Dendritic cell treated with granulocyte-macrophage colony-stimulating factor and Interleukin-4, amounts not matched to agents 40 ng/mL and 50 ng/mL, for 4 days (primary cell): ENCODE data around the gene TGM2.

Experiments
- H3K27ac Mint-ChIP-seq: one replicate; pipeline ENCODE4 v1.8.0; 2022; ENCODE audit warnings: mild to moderate bottlenecking, mixed read lengths
- H3K27me3 Mint-ChIP-seq: one replicate; pipeline ENCODE4 v1.8.0; 2022; ENCODE audit warnings: mild to moderate bottlenecking, mixed read lengths
- H3K36me3 Mint-ChIP-seq: one replicate; pipeline ENCODE4 v1.8.0; 2022; ENCODE audit warnings: low read depth, mixed read lengths
- H3K4me1 Mint-ChIP-seq: one replicate; pipeline ENCODE4 v1.8.0; 2022; ENCODE audit warnings: low read depth, mixed read lengths
- H3K4me3 Mint-ChIP-seq: one replicate; pipeline ENCODE4 v1.8.0; 2022; ENCODE audit warnings: mild to moderate bottlenecking, moderate library complexity, mixed read lengths
- H3K9me3 Mint-ChIP-seq: one replicate; pipeline ENCODE4 v1.8.0; 2022; ENCODE audit warnings: mixed read lengths
- intact Hi-C: fragments of 100-400 bp; cut with micrococcal nuclease; formaldehyde crosslinking; loops from one replicate; pipeline ENCODE4 v1.15.0; 2022

TGM2 gene

DNA sequence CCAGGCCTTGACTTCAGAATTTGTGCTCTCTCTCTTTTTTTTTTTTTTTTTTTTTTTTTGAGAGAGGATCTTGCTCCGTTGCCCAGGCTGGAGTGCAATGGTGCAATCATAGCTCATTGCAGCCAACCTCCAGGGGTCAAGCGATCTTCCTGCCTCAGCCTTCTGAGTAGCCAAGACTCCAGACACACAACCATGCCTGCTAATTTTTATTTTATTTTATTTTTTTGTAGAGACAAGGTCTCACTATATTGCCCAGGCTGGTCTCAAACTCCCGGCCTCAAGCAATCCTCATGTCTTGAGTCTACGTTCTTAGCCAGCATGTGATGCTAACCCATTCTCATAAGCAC is 19.4 kb downstream of the TGM2 start:
- H3K36me3 Mint-ChIP-seq = no peaks in the 10 kb centered on the region
- H3K4me3 Mint-ChIP-seq = no peak overlapping the region
- H3K27ac Mint-ChIP-seq = no peak overlapping the region
- intact Hi-C loops = no loop called here
- no peaks in the 10 kb centered on the region for H3K9me3 Mint-ChIP-seq
- peaks cover 2% of the 10 kb centered on the region for H3K27me3 Mint-ChIP-seq
- H3K4me1 Mint-ChIP-seq = peaks cover 90% of the 10 kb centered on the region

DNA sequence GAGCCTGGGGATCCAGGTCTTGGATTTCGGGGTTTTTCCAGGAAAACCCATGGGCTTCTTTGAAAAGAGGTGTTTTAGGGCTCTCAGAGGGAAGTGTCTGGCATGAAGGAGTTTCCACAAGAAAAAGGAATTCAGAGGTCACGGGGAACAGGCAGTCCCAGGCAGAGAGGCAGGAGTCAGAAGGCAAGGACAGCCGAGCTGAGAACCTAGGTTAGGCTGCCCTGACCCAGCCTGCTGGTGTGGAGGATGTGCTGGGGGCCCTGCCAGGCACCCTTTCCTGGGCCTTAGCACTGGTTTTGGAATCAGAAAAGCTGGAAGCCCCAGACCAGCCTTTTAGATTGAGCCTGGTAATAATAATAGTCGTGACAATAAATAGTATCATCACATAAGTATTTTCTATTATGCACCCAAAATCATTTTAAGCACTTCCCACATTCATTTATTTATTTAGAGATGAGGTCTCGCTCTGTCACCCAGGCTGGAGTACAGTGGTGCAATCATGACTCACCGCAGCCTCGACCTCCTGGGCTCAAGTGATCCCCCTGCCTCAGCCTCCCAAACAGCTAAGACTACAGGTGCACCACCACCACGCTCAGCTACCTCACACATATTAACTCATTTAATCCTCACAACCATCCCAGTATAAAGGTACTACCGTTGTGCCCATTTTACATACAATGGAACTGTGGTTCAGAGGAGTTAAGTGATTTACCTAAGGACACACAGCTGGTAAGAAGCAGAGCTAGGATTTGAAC is 19.9 kb downstream of the TGM2 start:
- intact Hi-C loops = no loop called here
- no peak overlapping the region for H3K4me3 Mint-ChIP-seq
- H3K36me3 Mint-ChIP-seq = no peaks in the 10 kb centered on the region
- H3K4me1 Mint-ChIP-seq = peaks cover 85% of the 10 kb centered on the region
- H3K27ac Mint-ChIP-seq = peak overlapping the region; percentile 85
- H3K9me3 Mint-ChIP-seq = no peaks in the 10 kb centered on the region
- no peaks in the 10 kb centered on the region for H3K27me3 Mint-ChIP-seq

DNA sequence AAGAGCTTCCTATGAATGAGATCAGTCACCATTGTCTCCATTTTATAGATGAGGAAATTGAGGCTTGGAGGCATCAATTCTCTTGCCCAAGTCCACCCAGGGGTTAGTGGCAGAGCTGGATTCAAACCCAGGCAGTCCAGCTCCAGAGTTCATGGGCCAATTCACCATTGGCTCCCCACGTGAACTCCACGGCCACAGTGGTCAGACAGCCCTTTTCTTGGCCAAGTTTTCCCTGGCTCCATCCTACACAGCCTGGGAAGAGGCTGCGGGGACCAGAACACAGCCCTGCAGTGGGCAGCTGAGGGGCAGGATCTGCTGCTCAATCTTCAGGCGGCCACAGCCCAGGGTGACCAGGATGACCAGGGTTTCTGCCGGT is 20.5 kb downstream of the TGM2 start:
- intact Hi-C loops = no loop called here
- Mint-ChIP-seq H3K27ac (peak overlapping the region; percentile 85), H3K36me3 (peaks cover 1% of the 10 kb centered on the region), H3K4me1 (peaks cover 79% of the 10 kb centered on the region), H3K27me3 (no peaks in the 10 kb centered on the region), H3K4me3 (no peak overlapping the region), H3K9me3 (no peaks in the 10 kb centered on the region)

DNA sequence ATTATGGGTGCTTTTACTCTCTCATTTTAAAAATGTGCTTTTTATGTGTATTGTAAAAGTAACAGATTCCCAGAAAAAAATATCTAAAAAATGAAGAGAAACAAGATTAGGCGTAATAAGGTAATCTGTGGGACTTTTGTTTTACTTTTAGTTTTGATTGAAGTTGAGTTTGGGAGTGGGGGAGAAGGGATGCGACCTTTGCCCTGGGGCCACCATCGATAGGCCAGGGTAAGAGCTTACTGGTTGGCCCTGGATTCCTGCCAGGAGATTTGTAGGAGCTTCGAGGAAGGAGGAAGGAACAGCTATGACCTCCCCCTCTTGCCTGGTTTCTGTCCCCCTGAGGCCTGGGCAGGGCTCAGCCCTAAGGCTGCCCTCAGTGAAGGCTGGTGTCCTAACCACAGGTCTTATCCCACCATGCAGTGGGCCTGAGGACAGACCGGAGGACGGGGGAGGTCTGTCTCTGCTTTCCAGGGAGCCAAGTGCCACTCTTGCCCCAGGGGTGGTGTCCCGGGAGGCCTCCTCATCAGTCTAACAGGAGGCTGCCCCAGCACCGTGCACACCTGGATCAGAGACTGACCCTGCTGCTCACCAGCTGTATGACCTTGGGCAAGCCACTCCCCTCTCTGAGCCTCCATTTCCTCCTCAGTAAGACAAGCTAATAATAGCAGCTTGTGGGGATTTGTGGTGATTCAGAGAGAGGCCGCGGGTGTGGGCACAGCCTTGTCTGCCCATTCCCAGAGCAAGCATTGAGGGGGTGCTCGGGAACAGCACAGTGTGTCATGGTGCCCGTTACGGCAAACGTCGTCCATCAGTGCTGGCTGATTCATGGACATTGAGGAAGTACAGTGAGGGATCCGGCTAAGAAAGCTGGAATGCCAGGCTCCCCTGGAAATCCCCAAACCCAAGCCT is 21.2 kb downstream of the TGM2 start:
- Mint-ChIP-seq H3K27me3 (no peaks in the 10 kb centered on the region), H3K9me3 (no peaks in the 10 kb centered on the region), H3K36me3 (peaks cover 7% of the 10 kb centered on the region), H3K27ac (peak overlapping the region; percentile 85), H3K4me1 (peaks cover 72% of the 10 kb centered on the region), H3K4me3 (peak overlapping the region; percentile 42)
- intact Hi-C loops = no loop called here

DNA sequence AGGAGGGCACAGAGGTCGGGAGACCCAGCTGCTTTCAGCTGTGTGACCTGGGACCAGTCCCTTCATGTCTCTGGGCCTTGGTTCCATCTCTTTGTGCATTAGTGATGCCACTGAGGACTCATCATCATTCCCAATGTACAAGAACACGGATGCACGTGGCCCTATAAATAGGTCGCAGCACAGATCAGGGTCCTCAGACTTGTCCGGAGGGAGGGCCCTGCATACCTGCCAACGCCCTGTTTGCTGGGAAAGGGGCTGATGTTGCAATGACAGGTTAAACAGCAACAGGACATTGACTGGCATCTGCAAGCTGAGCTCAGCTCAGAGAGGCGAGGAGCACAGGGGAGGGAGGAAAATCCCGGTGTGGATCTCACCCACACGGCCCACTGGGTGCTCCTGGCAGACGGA is 21.8 kb downstream of the TGM2 start:
- H3K4me3 Mint-ChIP-seq = no peak overlapping the region
- H3K27me3 Mint-ChIP-seq = no peaks in the 10 kb centered on the region
- peaks cover 14% of the 10 kb centered on the region for H3K36me3 Mint-ChIP-seq
- no peaks in the 10 kb centered on the region for H3K9me3 Mint-ChIP-seq
- peaks cover 66% of the 10 kb centered on the region for H3K4me1 Mint-ChIP-seq
- intact Hi-C loops = no loop called here
- H3K27ac Mint-ChIP-seq = peak overlapping the region; percentile 85

DNA sequence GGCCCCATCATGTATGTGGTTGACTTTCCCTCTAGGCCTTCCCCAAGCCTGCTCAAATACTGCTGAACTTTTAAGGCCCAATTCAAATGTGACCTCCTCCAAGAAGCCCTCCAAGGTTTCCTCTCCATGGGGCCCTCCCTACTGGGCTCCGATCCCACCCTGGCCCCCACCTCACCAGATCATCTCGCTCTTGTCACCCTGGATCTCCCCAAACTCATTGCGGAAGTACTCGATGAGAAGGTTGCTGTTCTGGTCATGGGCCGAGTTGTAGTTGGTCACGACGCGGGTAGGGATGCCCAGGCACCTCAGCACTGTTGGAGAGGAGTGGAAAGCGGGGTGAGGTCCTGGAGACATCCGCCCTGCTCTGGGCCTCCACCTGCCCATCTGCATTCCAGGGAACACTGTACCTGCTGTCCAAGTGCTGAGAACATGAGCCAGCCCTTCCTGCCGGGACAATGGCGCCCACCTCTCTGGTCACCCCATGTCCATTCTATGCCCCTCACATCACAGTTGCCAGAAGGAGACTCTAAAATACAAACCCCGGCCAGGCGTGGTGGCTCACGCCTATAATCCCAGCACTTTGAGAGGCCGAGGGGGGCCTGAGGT is 23.1 kb downstream of the TGM2 start:
- Mint-ChIP-seq H3K4me1 (peaks cover 53% of the 10 kb centered on the region), H3K27ac (peak overlapping the region; percentile 67), H3K36me3 (peaks cover 23% of the 10 kb centered on the region), H3K9me3 (no peaks in the 10 kb centered on the region), H3K27me3 (no peaks in the 10 kb centered on the region), H3K4me3 (no peak overlapping the region)
- intact Hi-C loops = no loop called here

DNA sequence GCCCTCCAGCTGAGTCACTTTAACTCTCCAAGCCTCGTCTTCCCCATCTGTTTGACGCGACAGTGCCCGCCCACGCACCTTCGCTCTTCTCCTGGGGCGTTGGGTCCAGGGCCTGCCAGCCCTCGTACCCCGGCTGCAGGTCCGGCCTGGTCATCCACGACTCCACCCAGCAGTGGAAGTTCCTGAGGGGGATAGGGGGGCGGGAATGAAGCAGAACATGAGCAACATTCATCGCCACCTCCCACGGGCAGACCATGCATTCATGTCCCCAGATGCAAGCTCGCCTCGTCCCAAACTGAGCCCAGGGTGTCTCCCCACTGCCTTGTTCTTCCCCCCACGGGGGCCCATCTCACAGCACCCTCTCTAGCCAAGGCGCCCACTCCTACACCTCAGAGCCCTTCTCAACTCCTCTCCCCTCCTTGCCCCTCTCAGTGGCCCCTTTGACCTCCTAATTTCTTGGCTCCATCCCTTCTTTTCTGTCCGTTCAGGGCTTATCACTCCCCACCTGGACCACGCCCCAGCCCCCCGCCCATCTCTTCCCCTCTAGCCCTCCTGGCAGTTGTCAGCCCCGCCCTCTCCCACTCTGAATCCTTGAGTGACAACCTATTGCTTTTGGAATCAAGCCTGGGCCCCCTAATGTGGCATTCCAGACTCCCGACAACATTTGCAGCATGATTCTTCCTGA is 23.7 kb downstream of the TGM2 start:
- H3K27me3 Mint-ChIP-seq = no peaks in the 10 kb centered on the region
- peaks cover 48% of the 10 kb centered on the region for H3K4me1 Mint-ChIP-seq
- peaks cover 29% of the 10 kb centered on the region for H3K36me3 Mint-ChIP-seq
- peak overlapping the region; percentile 67 for H3K27ac Mint-ChIP-seq
- H3K9me3 Mint-ChIP-seq = no peaks in the 10 kb centered on the region
- intact Hi-C loops = no loop called here
- no peak overlapping the region for H3K4me3 Mint-ChIP-seq

DNA sequence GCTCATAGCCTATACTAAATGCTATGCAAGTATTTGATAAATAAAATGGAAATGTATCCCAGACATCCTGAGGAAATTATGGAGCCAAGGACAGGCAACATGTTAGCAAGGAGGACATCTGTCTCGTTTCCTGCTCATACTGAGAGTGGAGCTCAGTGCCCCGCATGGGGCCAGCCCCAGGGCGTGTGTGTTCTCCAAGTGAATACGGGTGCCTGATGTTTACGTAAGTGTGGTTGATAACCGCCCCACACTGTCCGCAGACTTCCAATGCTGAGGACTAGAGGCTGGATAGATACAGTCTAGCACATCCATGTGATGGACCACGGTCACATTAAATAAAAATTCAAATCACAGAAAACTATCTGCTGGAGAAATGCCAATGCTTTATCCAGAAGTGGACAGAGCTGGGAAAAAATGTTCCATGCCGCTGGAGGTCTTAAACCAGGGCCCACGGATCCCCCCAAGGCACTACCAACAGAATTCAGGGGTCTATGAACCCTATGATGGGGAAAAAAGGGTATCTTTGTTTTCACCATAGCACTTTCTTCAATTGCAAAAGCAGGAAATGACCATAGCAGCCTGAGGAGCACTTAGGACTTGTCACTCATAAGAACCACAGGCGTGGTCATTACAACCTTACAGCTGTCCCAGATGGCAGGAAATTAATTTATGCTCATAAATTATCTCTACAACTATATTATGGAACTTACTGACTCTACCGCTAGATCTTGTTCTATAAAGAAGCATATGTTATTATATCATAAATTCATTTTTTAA is 24.9 kb downstream of the TGM2 start:
- H3K4me3 Mint-ChIP-seq = no peak overlapping the region
- no peaks in the 10 kb centered on the region for H3K9me3 Mint-ChIP-seq
- intact Hi-C loops = no loop called here
- no peak overlapping the region for H3K27ac Mint-ChIP-seq
- no peaks in the 10 kb centered on the region for H3K27me3 Mint-ChIP-seq
- peaks cover 52% of the 10 kb centered on the region for H3K4me1 Mint-ChIP-seq
- H3K36me3 Mint-ChIP-seq = peaks cover 34% of the 10 kb centered on the region

DNA sequence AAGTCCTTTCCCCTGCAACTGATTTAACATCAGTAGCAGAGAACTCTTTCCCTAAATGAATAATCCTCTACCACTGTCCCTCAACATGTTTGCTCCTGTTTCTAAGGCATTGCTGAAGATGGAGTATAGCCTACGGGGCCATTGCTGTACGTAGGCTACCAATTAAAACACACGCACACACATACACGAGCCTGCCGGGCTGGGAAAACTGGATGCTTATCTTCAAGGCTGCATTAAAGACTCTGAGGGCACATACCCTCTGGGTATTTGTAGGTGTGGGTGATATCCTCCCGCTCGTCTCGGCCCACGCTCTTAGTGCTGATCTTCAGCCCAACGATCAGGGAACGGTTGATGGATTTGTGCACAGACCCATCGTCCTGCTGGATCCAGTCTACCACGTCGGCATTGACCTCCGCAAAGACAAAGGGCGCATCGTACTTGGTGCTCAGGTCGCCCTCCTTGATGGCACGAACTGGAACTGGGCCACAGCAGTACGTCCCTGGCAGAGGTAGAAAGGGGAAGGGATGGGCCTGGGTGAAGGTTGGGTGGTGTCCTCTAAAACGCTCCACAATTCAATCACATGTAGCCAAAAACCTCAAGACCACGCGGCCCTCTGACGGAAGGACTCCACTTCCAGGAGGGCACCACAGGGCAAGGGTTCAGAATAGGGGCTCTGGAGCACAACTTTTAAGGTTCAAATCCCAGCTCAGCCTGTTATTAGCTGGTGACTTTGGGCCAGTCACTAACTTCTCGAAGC is 25.7 kb downstream of the TGM2 start:
- Mint-ChIP-seq H3K9me3 (no peaks in the 10 kb centered on the region), H3K4me3 (no peak overlapping the region), H3K27me3 (peaks cover 2% of the 10 kb centered on the region), H3K36me3 (peaks cover 34% of the 10 kb centered on the region), H3K4me1 (peaks cover 50% of the 10 kb centered on the region), H3K27ac (no peak overlapping the region)
- intact Hi-C loops = no loop called here

DNA sequence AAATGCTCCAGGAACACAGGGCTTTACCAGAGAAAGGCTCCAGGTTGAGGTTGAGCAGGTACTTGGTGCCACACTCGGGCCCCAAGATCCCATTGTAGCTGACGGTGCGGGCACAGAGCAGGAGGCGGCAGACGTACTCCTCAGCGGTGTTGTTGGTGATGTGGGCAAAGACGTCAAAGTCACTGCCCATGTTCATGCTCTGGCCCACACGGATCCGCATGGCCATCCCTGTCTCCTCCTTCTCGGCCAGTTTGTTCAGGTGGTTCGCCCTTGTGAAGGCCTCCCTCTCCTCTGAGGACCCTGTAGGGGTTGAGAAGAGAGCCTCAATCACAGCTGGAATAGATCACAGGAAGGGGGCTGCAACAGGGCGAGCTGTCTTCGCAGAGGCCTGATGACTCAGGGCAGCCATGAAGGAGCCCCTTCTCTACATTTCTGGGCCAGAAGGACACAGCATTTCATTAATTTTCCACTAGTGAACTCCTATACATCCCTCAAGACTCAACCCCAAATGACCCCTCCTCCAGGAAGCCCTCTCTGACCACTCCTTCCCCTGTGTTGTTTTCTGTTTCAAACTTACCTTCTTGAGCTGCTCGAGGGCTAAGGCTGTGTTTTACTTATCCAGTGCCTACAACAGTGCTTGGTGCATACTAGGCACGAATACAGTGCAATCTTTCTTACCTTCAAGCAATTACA is 26.8 kb downstream of the TGM2 start:
- H3K36me3 Mint-ChIP-seq = peaks cover 41% of the 10 kb centered on the region
- H3K4me1 Mint-ChIP-seq = peaks cover 40% of the 10 kb centered on the region
- peaks cover 5% of the 10 kb centered on the region for H3K27me3 Mint-ChIP-seq
- H3K27ac Mint-ChIP-seq = no peak overlapping the region
- intact Hi-C loops = no loop called here
- H3K9me3 Mint-ChIP-seq = no peaks in the 10 kb centered on the region
- no peak overlapping the region for H3K4me3 Mint-ChIP-seq

DNA sequence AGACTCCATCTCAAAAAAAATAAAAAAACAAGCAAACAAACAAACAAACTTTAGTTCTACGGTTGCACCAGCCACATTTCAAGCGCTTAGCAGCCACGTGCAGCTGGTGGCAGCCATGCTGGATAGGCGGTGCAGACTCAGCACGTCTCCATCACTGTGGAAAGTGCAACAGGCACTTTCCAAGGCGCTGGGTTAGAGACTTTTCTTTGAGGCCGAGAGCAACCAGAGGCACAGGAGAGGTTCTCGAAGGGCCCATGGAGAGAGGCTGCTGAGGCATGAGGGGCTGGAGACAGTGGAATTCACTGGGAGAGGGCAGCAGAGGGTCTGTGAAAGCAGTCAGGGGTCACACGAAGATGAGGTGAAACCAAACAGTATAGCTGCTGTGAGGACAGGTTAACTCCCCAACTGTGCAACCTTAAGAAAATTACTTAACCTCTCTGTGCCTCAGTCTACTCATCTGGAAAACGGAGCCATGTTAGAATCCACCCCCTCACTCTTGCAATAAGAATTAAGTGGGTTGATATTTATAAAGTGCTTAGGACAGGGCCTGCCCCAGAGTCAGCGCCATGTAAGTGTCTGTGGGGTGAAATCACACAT is 27.5 kb downstream of the TGM2 start:
- peaks cover 7% of the 10 kb centered on the region for H3K27me3 Mint-ChIP-seq
- no peak overlapping the region for H3K27ac Mint-ChIP-seq
- no peak overlapping the region for H3K4me3 Mint-ChIP-seq
- intact Hi-C loops = no loop called here
- H3K9me3 Mint-ChIP-seq = no peaks in the 10 kb centered on the region
- H3K4me1 Mint-ChIP-seq = peaks cover 33% of the 10 kb centered on the region
- H3K36me3 Mint-ChIP-seq = peaks cover 46% of the 10 kb centered on the region
